HG02885 (cell line): Measurements from ENCODE around the gene WDR70.

Source experiments
- ATAC-seq: cut with Tn5 transposase; IDR thresholded peaks from one replicate; pipeline ENCODE4 v1.9.1; 2021; ENCODE audit warnings: mild to moderate bottlenecking; ENCODE audit not compliant: unreplicated experiment, poor library complexity

WDR70 gene

GRCh38 chr5:37715361-37715760, 336.2 kb downstream of the WDR70 start:
- no peak for ATAC-seq

GRCh38 chr5:37715992-37716391, 336.9 kb downstream of the WDR70 start:
- no peak for ATAC-seq

- ATAC-seq, result no peak
Measured at GRCh38 chr5:37716405-37716804, 337.3 kb downstream of the WDR70 start.

- no peak for ATAC-seq
Measured at GRCh38 chr5:37717276-37717612, 338.1 kb downstream of the WDR70 start.

- ATAC-seq, result no peak
Measured at GRCh38 chr5:37717613-37718431, 338.7 kb downstream of the WDR70 start.

GRCh38 chr5:37720550-37720952, 341.4 kb downstream of the WDR70 start:
- no peak for ATAC-seq

- peak; percentile 73 for ATAC-seq
Measured at GRCh38 chr5:37721447-37721871, 342.3 kb downstream of the WDR70 start.

GRCh38 chr5:37722236-37723161, 343.4 kb downstream of the WDR70 start:
- ATAC-seq, result peak; percentile 84

- ATAC-seq, result no peak
Measured at GRCh38 chr5:37723162-37723961, 344.2 kb downstream of the WDR70 start.

GRCh38 chr5:37724395-37725125, 345.4 kb downstream of the WDR70 start:
- no peak for ATAC-seq

GRCh38 chr5:37725185-37725584, 346.1 kb downstream of the WDR70 start:
- no peak for ATAC-seq

GRCh38 chr5:37727238-37727637, 348.1 kb downstream of the WDR70 start:
- ATAC-seq, result no peak

GRCh38 chr5:37730896-37731455, 351.9 kb downstream of the WDR70 start:
- ATAC-seq, result no peak

- ATAC-seq, result no peak
Measured at GRCh38 chr5:37734114-37734513, 355.0 kb downstream of the WDR70 start.

- ATAC-seq, result no peak
Measured at GRCh38 chr5:37735649-37736347, 356.7 kb downstream of the WDR70 start.

- ATAC-seq, result no peak
Measured at GRCh38 chr5:37736397-37736796, 357.3 kb downstream of the WDR70 start.

- no peak for ATAC-seq
Measured at GRCh38 chr5:37737326-37738056, 358.4 kb downstream of the WDR70 start.

- ATAC-seq, result peak; percentile 96
Measured at GRCh38 chr5:37738057-37738691, 359.1 kb downstream of the WDR70 start.
